ENCODE results near the gene IRF2. TPM values are rescaled to one million over a fixed set of nuclear protein-coding genes. Genes with fewer than 3 reads are reported as not detected.

Gene IRF2
- total RNA-seq, 3 donors from 2014 or later (not counting 1 experiment from before 2014, with no cell fraction given) = 50.6 to 68.5 (median 59.8) TPM

DNA sequence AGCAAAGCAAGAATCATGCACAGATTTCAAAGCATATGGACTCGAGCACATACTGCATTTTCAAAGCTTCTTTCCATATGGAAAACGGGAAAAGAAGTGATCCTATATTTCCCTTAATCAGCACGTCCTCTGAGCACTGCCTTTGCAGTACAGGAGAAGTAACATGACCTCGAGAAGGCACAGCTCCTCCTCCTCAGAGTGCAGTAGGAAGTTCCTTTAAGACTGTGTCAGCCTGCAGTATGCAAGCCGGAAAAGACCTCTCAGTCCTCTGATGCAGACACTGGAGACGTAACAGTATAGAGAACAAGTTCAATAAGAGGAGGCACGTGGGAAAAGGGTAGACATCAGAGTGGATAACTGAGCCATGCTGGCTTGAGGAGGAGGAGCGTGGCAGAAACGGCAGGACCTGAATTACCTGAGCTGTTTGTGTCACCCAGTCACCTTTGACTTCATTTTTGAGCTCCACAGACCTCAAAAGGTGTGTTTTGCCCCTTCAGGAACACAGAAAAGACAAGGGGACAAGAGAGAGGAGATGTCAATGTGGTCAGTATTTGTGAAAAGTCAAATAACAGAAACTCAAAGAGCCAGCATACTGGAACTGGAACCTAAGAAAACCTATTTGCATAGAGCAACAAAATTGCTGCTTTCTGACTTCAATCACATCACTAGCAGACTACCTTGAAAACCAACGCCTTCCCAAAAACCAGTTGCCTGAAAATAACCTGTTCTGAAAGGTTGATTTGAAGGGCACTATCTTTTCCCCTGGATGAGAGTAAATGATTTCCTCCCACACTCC is 20.8 kb downstream of the IRF2 start:
- Histone ChIP-seq H3K36me3 (ENCODE audit: control insufficient read depth, insufficient read depth, low read length) (peaks cover 7% of the 10 kb centered on the region), H3K27me3 (ENCODE audit: control insufficient read depth, insufficient read depth, low read length) (no peaks in the 10 kb centered on the region), H3K9me3 (ENCODE audit: control insufficient read depth, insufficient read depth, low read length) (no peaks in the 10 kb centered on the region), H3K27ac (ENCODE audit: low read length) (peak overlapping the region; percentile 70), H3K4me1 (ENCODE audit: control insufficient read depth, insufficient read depth, low read length) (peaks cover 38% of the 10 kb centered on the region), H3K4me3 (ENCODE audit: low read length) (no peak overlapping the region)
- Mint-ChIP-seq H3K4me1 (peaks cover 77 to 93% of the 10 kb centered on the region in 2 donors), H3K9me3 (no peaks in the 10 kb centered on the region), H3K27me3 (ENCODE audit: low read depth in 2 of 2) (no peaks in the 10 kb centered on the region), H3K27ac (peak overlapping the region; percentile 89 to 90), H3K4me3 (peak overlapping the region; percentile 76), H3K36me3 (no peaks in the 10 kb centered on the region)
- ATAC-seq (peak; percentile 94 to 96 (median 95)), DNase-seq (peak in 1 of 2 donors; percentile 80)
- intact Hi-C loops (cut with micrococcal nuclease) = no loop called here
- WGBS (ENCODE audit: insufficient coverage) = 1% methylated on average over 9 of the region's 10 CpGs
- TF ChIP-seq, protein P1, sequence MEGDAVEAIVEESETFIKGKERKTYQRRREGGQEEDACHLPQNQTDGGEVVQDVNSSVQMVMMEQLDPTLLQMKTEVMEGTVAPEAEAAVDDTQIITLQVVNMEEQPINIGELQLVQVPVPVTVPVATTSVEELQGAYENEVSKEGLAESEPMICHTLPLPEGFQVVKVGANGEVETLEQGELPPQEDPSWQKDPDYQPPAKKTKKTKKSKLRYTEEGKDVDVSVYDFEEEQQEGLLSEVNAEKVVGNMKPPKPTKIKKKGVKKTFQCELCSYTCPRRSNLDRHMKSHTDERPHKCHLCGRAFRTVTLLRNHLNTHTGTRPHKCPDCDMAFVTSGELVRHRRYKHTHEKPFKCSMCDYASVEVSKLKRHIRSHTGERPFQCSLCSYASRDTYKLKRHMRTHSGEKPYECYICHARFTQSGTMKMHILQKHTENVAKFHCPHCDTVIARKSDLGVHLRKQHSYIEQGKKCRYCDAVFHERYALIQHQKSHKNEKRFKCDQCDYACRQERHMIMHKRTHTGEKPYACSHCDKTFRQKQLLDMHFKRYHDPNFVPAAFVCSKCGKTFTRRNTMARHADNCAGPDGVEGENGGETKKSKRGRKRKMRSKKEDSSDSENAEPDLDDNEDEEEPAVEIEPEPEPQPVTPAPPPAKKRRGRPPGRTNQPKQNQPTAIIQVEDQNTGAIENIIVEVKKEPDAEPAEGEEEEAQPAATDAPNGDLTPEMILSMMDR (IDR thresholded peaks at IDR 0.05) = no peak

DNA sequence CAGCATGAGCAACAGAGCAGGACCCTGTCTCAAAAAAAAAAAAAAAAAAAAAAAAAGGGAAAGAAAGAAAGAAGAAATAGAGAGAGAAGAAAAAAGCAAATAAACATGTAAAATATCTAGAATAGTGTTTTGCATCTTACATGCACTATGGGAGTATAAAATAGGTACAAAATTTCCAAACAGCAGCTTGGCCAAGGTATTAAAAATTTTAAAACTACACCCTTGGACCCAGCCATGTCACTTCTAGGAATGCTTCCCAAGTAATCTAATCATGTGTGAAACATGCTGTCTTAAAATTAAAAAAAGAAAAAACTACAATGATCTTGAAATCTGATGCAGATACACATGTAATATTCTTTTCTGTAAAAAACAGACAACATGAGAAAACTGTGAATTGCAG is 21.6 kb downstream of the IRF2 start:
- H3K27me3 ChIP-seq (ENCODE audit: control insufficient read depth, insufficient read depth, low read length) = no peaks in the 10 kb centered on the region
- intact Hi-C loops (cut with micrococcal nuclease) = no loop called here
- DNase-seq (no peak), ATAC-seq (no peak)
- Mint-ChIP-seq H3K4me1 (peaks cover 77 to 93% of the 10 kb centered on the region in 2 donors), H3K9me3 (no peaks in the 10 kb centered on the region), H3K4me3 (peak overlapping the region; percentile 28), H3K27me3 (ENCODE audit: low read depth in 2 of 2) (no peaks in the 10 kb centered on the region), H3K27ac (peak overlapping the region; percentile 54 to 90), H3K36me3 (no peaks in the 10 kb centered on the region)
- H3K4me3 ChIP-seq (ENCODE audit: low read length) = no peak overlapping the region
- H3K27ac ChIP-seq (ENCODE audit: low read length) = no peak overlapping the region
- no peaks in the 10 kb centered on the region for H3K9me3 ChIP-seq (ENCODE audit: control insufficient read depth, insufficient read depth, low read length)
- H3K4me1 ChIP-seq (ENCODE audit: control insufficient read depth, insufficient read depth, low read length) = peaks cover 43% of the 10 kb centered on the region
- TF ChIP-seq, protein P1 (IDR thresholded peaks at IDR 0.05) = no peak
- H3K36me3 ChIP-seq (ENCODE audit: control insufficient read depth, insufficient read depth, low read length) = peaks cover 7% of the 10 kb centered on the region

DNA sequence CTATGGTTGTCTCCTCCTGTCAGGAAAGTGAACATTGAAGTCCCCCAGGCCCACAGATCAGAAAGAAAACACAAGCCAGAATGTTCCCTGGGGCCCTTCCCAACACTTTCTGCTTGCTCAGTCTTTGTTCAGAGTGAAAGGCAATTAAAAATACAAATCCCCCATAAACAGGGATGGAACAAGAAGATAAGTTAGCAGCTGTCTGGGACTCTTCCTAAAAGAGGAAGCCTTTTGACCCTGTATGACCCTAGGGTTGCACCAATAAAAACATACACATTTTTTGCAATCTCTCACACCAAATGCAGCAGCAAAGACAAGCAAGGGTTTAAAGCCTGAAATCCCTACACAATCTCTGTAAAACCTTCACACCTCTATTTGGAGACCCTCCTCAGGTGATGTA is 22.6 kb downstream of the IRF2 start:
- no peak overlapping the region for H3K4me3 ChIP-seq (ENCODE audit: low read length)
- intact Hi-C loops (cut with micrococcal nuclease) = no loop called here
- H3K4me1 ChIP-seq (ENCODE audit: control insufficient read depth, insufficient read depth, low read length) = peaks cover 40% of the 10 kb centered on the region

More for the DNA sequence above, 22.6 kb downstream of the IRF2 start:
- Mint-ChIP-seq H3K27me3 (ENCODE audit: low read depth in 2 of 2) (no peaks in the 10 kb centered on the region), H3K9me3 (no peaks in the 10 kb centered on the region), H3K27ac (peak overlapping the region; percentile 67 to 70), H3K4me3 (no peak overlapping the region), H3K36me3 (no peaks in the 10 kb centered on the region), H3K4me1 (peaks cover 77 to 92% of the 10 kb centered on the region in 2 donors)
- Histone ChIP-seq H3K9me3 (ENCODE audit: control insufficient read depth, insufficient read depth, low read length) (no peaks in the 10 kb centered on the region), H3K36me3 (ENCODE audit: control insufficient read depth, insufficient read depth, low read length) (peaks cover 9% of the 10 kb centered on the region), H3K27me3 (ENCODE audit: control insufficient read depth, insufficient read depth, low read length) (no peaks in the 10 kb centered on the region), H3K27ac (ENCODE audit: low read length) (no peak overlapping the region)
- DNase-seq (no peak), ATAC-seq (no peak)
- TF ChIP-seq, protein P1 (IDR thresholded peaks at IDR 0.05) = no peak
